GM21528 (cell line): Measurements from ENCODE around the gene PCDHA1.
"Not testable (repeated sequence)": the region's sequence is repeated elsewhere in the genome, so short reads cannot be mapped to it uniquely, and the experiment has no call there.

Source experiments
- ATAC-seq: cut with Tn5 transposase; IDR thresholded peaks from one replicate; pipeline ENCODE4 v1.9.1; 2021; ENCODE audit warnings: mild to moderate bottlenecking, moderate library complexity; ENCODE audit not compliant: unreplicated experiment, low FRiP score

PCDHA1 gene

GRCh38 chr5:140806834-140807775, 21.2 kb downstream of the PCDHA1 start, which contains the start of gene PCDHA4:
TSS of gene PCDHA4 (plus strand) at chr5:140807068.
- no peak for ATAC-seq

- ATAC-seq = not testable (repeated sequence)
These were observed 22.4 kb downstream of the PCDHA1 start for GRCh38 chr5:140808241-140808888.

DNA sequence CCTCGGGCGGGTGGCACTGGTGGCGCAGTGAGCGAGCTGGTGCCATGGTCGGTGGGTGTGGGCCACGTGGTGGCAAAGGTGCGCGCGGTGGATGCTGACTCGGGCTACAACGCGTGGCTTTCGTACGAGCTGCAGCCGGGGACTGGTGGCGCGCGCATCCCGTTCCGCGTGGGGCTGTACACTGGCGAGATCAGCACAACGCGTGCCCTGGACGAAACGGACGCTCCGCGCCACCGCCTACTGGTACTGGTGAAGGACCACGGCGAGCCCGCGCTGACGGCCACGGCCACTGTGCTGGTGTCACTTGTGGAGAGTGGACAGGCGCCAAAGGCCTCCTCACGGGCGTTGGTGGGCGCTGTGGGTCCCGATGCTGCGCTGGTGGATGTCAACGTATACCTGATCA, 22.9 kb downstream of the PCDHA1 start:
- no peak for ATAC-seq

DNA sequence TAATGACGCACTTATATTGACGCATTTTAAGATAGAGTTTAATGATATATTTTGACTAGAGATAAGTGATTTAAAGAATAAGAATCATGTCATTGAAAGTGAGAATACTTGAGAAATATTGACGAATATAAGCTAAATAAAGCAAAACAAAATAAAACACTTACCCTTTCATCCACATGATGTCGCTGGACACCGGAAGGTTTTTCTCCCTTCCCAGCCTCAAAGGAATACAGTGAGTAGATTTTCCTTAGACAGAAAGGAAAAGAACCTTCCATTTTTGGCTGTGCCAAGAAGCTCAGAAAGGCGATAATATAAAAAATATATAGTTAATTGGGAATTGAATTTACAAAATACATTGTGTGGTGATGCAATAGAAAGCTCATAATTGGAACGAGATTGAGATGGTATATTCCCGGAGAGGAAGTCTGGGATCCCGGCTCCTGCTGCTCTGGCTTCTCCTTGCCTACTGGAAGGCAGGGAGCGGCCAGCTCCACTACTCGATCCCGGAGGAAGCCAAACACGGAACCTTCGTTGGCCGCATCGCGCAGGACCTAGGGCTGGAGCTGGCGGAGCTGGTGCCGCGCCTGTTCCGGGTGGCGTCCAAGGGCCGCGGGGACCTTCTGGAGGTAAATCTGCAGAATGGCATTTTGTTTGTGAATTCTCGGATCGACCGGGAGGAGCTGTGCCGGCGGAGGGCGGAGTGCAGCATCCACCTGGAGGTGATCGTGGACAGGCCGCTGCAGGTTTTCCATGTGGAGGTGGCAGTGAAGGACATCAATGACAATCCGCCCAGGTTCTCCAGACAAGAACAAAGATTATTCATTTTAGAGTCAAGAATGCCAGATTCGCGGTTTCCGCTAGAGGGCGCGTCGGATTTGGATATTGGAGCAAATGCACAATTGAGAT, 35.7 kb downstream of the PCDHA1 start, which contains the start of gene PCDHA5:
TSS of gene PCDHA5 (plus strand) at position 239 of the 906 bp plus-strand sequence.
- no peak for ATAC-seq

DNA sequence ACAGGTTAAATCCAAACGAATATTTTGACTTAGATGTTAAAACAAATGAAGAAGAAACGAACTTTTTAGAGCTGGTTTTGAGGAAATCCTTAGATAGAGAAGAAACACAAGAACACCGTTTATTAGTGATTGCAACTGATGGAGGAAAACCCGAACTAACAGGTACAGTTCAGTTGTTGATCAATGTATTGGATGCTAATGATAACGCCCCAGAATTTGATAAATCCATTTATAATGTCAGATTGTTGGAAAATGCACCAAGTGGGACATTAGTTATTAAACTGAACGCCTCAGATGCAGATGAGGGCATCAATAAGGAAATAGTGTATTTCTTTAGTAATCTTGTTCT, 36.3 kb downstream of the PCDHA1 start:
- no peak for ATAC-seq

DNA sequence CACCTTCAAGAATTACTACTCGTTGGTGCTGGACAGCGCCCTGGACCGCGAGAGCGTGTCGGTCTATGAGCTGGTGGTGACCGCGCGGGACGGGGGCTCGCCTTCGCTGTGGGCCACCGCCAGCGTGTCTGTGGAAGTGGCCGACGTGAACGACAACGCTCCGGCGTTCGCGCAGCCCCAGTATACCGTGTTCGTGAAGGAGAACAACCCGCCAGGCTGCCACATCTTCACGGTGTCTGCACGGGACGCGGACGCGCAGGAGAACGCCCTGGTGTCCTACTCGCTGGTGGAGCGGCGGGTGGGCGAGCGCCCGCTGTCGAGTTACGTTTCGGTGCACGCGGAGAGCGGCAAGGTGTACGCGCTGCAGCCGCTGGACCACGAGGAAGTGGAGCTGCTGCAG, 37.0 kb downstream of the PCDHA1 start:
- not testable (repeated sequence) for ATAC-seq

- no peak for ATAC-seq
These were observed 37.5 kb downstream of the PCDHA1 start for GRCh38 chr5:140823475-140823874.

- ATAC-seq = no peak
These were observed 41.9 kb downstream of the PCDHA1 start, which contains the start of gene PCDHA6 for GRCh38 chr5:140827704-140828361. TSS of gene PCDHA6 (plus strand) at chr5:140827960. CDS start at chr5:140828092, 132 bp downstream.

GRCh38 chr5:140828362-140828737, 42.4 kb downstream of the PCDHA1 start:
- ATAC-seq = no peak

GRCh38 chr5:140829511-140830501, 43.9 kb downstream of the PCDHA1 start:
- ATAC-seq = not testable (repeated sequence)

- no peak for ATAC-seq
These were observed 48.1 kb downstream of the PCDHA1 start, which contains the start of gene PCDHA7 for GRCh38 chr5:140833993-140834392. TSS of gene PCDHA7 (plus strand) at chr5:140834269. CDS start at chr5:140834384, 115 bp downstream.

- not testable (repeated sequence) for ATAC-seq
These were observed 48.6 kb downstream of the PCDHA1 start for GRCh38 chr5:140834439-140835008.

GRCh38 chr5:140835622-140836510, 49.9 kb downstream of the PCDHA1 start:
- no peak for ATAC-seq

DNA sequence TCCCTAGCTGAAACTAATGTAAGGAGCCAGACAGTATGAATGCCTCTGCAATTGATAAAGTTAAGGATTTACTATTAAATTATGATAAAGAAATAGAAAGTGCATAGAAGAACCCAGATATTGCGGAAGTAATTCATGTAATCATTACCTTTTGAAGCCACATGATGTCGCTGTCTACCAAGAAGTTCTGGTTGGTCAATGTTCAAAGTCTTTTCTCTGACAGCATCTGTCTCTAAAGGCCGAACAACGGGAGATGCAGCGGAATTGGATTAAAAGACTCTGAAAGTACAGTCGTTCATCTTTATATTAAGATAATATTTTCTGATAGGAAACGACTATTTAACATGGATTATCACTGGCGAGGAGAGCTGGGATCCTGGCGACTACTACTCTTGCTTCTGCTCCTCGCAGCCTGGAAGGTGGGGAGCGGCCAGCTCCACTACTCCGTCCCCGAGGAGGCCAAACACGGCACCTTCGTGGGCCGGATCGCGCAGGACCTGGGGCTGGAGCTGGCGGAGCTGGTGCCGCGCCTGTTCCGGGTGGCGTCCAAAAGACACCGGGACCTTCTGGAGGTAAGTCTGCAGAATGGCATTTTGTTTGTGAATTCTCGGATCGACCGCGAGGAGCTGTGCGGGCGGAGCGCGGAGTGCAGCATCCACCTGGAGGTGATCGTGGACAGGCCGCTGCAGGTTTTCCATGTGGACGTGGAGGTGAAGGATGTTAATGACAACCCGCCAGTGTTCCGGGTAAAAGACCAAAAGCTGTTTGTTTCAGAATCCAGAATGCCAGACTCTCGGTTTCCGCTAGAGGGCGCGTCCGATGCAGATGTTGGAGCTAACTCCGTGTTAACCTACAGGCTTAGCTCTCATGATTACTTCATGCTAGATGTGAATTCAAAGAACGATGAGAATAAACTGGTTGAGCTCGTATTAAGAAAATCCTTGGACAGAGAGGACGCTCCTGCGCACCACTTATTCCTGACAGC, 55.3 kb downstream of the PCDHA1 start, which contains the start of gene PCDHA8:
TSS of gene PCDHA8 (plus strand) at position 210 of the 985 bp plus-strand sequence. CDS start at position 345, 135 bp downstream.
- no peak for ATAC-seq

GRCh38 chr5:140842798-140843733, 57.1 kb downstream of the PCDHA1 start:
- no peak for ATAC-seq
